ENCODE measurements around the gene PATJ. TPM values are rescaled to one million over a fixed set of nuclear protein-coding genes. Genes with fewer than 3 reads are reported as not detected.

Gene PATJ
- total RNA-seq, 1 experiment from 2014 or later, result 72.2 TPM

DNA sequence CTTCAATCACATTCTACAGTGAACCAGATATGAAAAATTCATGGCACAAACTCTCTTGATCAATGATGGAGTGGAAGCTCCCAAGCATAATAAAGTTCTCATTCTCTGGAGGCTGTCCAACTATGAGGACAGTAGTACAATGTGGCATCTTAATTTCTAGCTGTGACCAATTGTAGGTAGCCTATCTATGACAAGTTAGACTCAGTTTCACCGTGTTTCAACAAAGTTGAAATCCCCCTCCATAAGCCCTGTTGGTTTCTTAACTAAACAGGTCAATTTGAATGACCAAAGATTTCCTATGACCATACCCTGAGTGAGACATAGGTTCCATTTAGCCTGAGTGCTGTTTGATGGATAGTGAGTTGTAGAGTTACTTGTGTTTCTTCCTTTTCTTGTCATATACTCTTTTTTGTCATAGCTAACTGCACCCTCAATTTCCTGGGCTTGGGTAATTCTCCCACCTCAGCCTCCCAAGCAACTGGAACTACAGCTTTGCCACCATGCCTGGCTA is 11.8 kb downstream of the PATJ start:
- CTCF ChIA-PET, result interaction anchor here (0.5 to 0.9 kb wide), 4 partner anchors 13 to 130 kb away, joined by 3 to 5 read pairs (median 4); no protein-coding TSS in a partner anchor
- TF ChIP-seq, protein P1, sequence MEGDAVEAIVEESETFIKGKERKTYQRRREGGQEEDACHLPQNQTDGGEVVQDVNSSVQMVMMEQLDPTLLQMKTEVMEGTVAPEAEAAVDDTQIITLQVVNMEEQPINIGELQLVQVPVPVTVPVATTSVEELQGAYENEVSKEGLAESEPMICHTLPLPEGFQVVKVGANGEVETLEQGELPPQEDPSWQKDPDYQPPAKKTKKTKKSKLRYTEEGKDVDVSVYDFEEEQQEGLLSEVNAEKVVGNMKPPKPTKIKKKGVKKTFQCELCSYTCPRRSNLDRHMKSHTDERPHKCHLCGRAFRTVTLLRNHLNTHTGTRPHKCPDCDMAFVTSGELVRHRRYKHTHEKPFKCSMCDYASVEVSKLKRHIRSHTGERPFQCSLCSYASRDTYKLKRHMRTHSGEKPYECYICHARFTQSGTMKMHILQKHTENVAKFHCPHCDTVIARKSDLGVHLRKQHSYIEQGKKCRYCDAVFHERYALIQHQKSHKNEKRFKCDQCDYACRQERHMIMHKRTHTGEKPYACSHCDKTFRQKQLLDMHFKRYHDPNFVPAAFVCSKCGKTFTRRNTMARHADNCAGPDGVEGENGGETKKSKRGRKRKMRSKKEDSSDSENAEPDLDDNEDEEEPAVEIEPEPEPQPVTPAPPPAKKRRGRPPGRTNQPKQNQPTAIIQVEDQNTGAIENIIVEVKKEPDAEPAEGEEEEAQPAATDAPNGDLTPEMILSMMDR (IDR thresholded peaks at IDR 0.05; ENCODE audit: unreplicated experiment), result no peak
- Mint-ChIP-seq H3K27me3 (ENCODE audit: unreplicated experiment) (no peaks in the 10 kb centered on the region), H3K4me3 (ENCODE audit: low read depth, unreplicated experiment) (no peak overlapping the region), H3K9me3 (ENCODE audit: low read depth, unreplicated experiment) (no peaks in the 10 kb centered on the region), H3K4me1 (ENCODE audit: low read depth, unreplicated experiment) (peaks cover 13% of the 10 kb centered on the region), H3K27ac (ENCODE audit: unreplicated experiment) (peak overlapping the region; percentile 64), H3K36me3 (ENCODE audit: insufficient read depth, unreplicated experiment) (peaks cover 19% of the 10 kb centered on the region)
- BruUV-seq (replicated peaks), result no TSS peak
- intact Hi-C loops (cut with micrococcal nuclease; ENCODE audit: unreplicated experiment), result loop anchor here (1.0 kb wide), 1 partner anchor 8 kb away; no protein-coding TSS in a partner anchor
- DNase-seq, result no peak

DNA sequence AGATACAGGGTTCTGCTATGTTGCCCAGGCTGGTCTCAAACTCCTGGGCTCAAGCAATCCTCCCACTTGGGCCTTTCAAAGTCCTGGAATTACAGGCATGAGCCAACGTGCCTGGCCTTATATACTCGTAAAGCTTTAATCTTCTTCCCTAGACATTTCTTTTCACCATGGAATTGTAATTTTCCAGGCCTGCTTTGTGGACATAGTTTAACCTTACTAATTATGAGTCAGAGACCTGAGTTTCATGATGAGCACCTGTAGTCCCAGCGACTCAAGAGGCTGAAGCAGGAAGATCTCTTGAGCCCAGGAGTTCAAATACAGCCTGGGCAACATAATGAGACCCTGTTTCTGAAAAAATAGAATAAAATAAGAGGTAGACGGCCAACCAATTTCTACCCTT is 12.3 kb downstream of the PATJ start:
- BruUV-seq (replicated peaks), result no TSS peak
- H3K27me3 Mint-ChIP-seq (ENCODE audit: unreplicated experiment), result no peaks in the 10 kb centered on the region
- CTCF ChIA-PET, result interaction anchor here (0.7 to 0.9 kb wide), 3 partner anchors 12 to 130 kb away, joined by 3 to 4 read pairs (median 3); no protein-coding TSS in a partner anchor

DNA sequence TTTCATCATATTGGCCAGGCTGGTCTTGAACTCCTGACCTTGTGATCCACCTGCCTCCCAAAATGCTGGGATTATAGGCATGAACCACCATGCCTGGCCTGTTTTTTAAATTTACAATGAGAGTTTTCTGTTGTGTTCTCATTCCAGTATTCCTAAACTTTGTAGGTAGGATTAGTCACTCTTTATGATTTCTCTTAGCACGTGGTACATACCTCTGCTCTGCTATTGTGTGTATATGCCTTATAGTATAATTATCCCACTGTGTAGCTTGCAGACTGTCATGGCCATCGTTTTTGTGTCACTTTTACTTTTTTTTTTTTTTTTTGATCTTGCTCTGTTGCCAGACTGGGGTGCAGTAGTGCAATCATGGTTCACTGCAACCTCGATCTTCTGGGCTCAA is 14.5 kb downstream of the PATJ start:
- no TSS peak for BruUV-seq (replicated peaks)
- DNase-seq, result no peak

More for the DNA sequence above, 12.3 kb downstream of the PATJ start:
- no peak for DNase-seq
- H3K4me3 Mint-ChIP-seq (ENCODE audit: low read depth, unreplicated experiment), result no peak overlapping the region
- H3K27ac Mint-ChIP-seq (ENCODE audit: unreplicated experiment), result peak overlapping the region; percentile 64
- intact Hi-C loops (cut with micrococcal nuclease; ENCODE audit: unreplicated experiment), result loop anchor here (1.0 kb wide), 1 partner anchor 8 kb away; no protein-coding TSS in a partner anchor
- TF ChIP-seq, protein P1 (IDR thresholded peaks at IDR 0.05; ENCODE audit: unreplicated experiment), result no peak
- peaks cover 13% of the 10 kb centered on the region for H3K4me1 Mint-ChIP-seq (ENCODE audit: low read depth, unreplicated experiment)
- peaks cover 14% of the 10 kb centered on the region for H3K36me3 Mint-ChIP-seq (ENCODE audit: insufficient read depth, unreplicated experiment)
- no peaks in the 10 kb centered on the region for H3K9me3 Mint-ChIP-seq (ENCODE audit: low read depth, unreplicated experiment)

DNA sequence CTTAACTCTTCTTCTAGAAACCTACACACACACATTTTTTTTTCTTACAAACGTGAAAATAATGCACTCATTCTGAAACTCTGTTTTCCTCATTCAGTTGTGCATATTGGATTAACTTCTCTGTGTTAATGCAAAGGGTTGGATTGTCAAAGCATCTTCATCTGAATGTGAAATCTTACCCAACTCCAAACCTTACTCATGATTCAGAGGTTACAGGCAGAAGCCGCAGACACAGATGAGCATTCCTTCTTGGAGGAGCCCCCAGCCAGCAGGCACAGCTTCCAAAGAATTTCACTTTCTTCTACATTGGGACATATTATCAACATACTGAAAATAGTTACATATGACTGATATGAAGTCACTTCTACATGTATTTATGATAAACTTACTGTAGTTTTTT is 15.7 kb downstream of the PATJ start:
- no peaks in the 10 kb centered on the region for H3K27me3 Mint-ChIP-seq (ENCODE audit: unreplicated experiment)
- no TSS peak for BruUV-seq (replicated peaks)
- no peak overlapping the region for H3K27ac Mint-ChIP-seq (ENCODE audit: unreplicated experiment)
- TF ChIP-seq, protein P1 (IDR thresholded peaks at IDR 0.05; ENCODE audit: unreplicated experiment), result no peak
- no peak overlapping the region for H3K4me3 Mint-ChIP-seq (ENCODE audit: low read depth, unreplicated experiment)
- intact Hi-C loops (cut with micrococcal nuclease; ENCODE audit: unreplicated experiment), result no loop called here
- DNase-seq, result no peak
- peaks cover 13% of the 10 kb centered on the region for H3K4me1 Mint-ChIP-seq (ENCODE audit: low read depth, unreplicated experiment)
- H3K9me3 Mint-ChIP-seq (ENCODE audit: low read depth, unreplicated experiment), result no peaks in the 10 kb centered on the region
- peaks cover 11% of the 10 kb centered on the region for H3K36me3 Mint-ChIP-seq (ENCODE audit: insufficient read depth, unreplicated experiment)
- CTCF ChIA-PET, result no interaction called here

More for the DNA sequence above, 14.5 kb downstream of the PATJ start:
- no peak overlapping the region for H3K4me3 Mint-ChIP-seq (ENCODE audit: low read depth, unreplicated experiment)
- no peaks in the 10 kb centered on the region for H3K9me3 Mint-ChIP-seq (ENCODE audit: low read depth, unreplicated experiment)
- intact Hi-C loops (cut with micrococcal nuclease; ENCODE audit: unreplicated experiment), result no loop called here
- TF ChIP-seq, protein P1 (IDR thresholded peaks at IDR 0.05; ENCODE audit: unreplicated experiment), result no peak
- peaks cover 13% of the 10 kb centered on the region for H3K4me1 Mint-ChIP-seq (ENCODE audit: low read depth, unreplicated experiment)
- CTCF ChIA-PET, result no interaction called here
- H3K36me3 Mint-ChIP-seq (ENCODE audit: insufficient read depth, unreplicated experiment), result peaks cover 11% of the 10 kb centered on the region
- no peak overlapping the region for H3K27ac Mint-ChIP-seq (ENCODE audit: unreplicated experiment)
- H3K27me3 Mint-ChIP-seq (ENCODE audit: unreplicated experiment), result no peaks in the 10 kb centered on the region

All from Calu3 (cell line).